Fibroblast of lung (primary cell): Measurements from ENCODE around the gene RNF31. TPM values are rescaled to one million over a fixed set of nuclear protein-coding genes. Genes with fewer than 3 reads are reported as not detected.
A peak's percentile ranks its signal among the peaks of the same experiment; 100 is the strongest.

Experiments used
- DNase-seq, 2 donors: peaks; one replicate each; pipeline versions ENCODE4 v3.0.0 to v3.0.0-alpha.2; 2010; ENCODE audit warnings: low read depth in 2 of 2
- H2AFZ ChIP-seq: 2 replicates; pipeline ENCODE4 v1.5.1; 2012; ENCODE audit warnings: low read length, control low read depth, inconsistent platforms
- H3K27ac ChIP-seq: 2 replicates; pipeline ENCODE4 v1.5.1; 2011; ENCODE audit warnings: low read length, control low read depth; ENCODE audit not compliant: insufficient read depth
- H3K27me3 ChIP-seq: 2 replicates; pipeline ENCODE4 v1.5.1; 2011; ENCODE audit warnings: mild to moderate bottlenecking, low read length; ENCODE audit not compliant: control insufficient read depth, insufficient read depth
- H3K36me3 ChIP-seq: 2 replicates; pipeline ENCODE4 v1.5.1; 2011; ENCODE audit warnings: low read length; ENCODE audit not compliant: control insufficient read depth, insufficient read depth
- H3K4me1 ChIP-seq: 2 replicates; pipeline ENCODE4 v1.5.1; 2011; ENCODE audit warnings: low read length; ENCODE audit not compliant: control insufficient read depth, insufficient read depth; ENCODE audit errors: extremely low read depth
- H3K4me2 ChIP-seq: 2 replicates; pipeline ENCODE4 v1.5.1; 2011; ENCODE audit warnings: low read length, control low read depth; ENCODE audit not compliant: insufficient read depth; ENCODE audit errors: extremely low read depth
- H3K4me3 ChIP-seq, 4 experiments: fragments of 200-600 bp in 1 of 4; sonication (generic) in 1 of 4; replicated peaks in 1 of 4; 2 replicates each; pipeline ENCODE4 v1.5.1; 2011 to 2016; ENCODE audit warnings: low read length in 4 of 4, low read depth in 3 of 4, mild to moderate bottlenecking in 3 of 4, control low read depth in 2 of 4, inconsistent platforms in 1 of 4, mixed read lengths in 1 of 4; ENCODE audit not compliant: insufficient read depth in 1 of 4; ENCODE audit errors: control extremely low read depth in 1 of 4
- H3K79me2 ChIP-seq: 2 replicates; pipeline ENCODE4 v1.5.1; 2012; ENCODE audit warnings: mild to moderate bottlenecking, low read length, inconsistent platforms; ENCODE audit not compliant: control insufficient read depth, insufficient read depth
- H3K9ac ChIP-seq: 2 replicates; pipeline ENCODE4 v1.5.1; 2011; ENCODE audit warnings: mild to moderate bottlenecking, low read length, control low read depth; ENCODE audit not compliant: insufficient read depth
- H3K9me3 ChIP-seq: 2 replicates; pipeline ENCODE4 v1.5.1; 2012; ENCODE audit warnings: low read depth, low read length; ENCODE audit not compliant: control insufficient read depth, insufficient read depth
- H4K20me1 ChIP-seq: 2 replicates; pipeline ENCODE4 v1.5.1; 2011; ENCODE audit warnings: low read length; ENCODE audit not compliant: control insufficient read depth, insufficient read depth; ENCODE audit errors: extremely low read depth
- CTCF ChIP-seq, 2 donors: IDR thresholded peaks in 1 of 2; conservative IDR thresholded peaks in 1 of 2; 1 replicate in 1 of 2; 2 replicates in 1 of 2; pipeline ENCODE4 v1.5.1; 2011 to 2012; ENCODE audit warnings: low read length in 2 of 2, control low read depth in 1 of 2, inconsistent platforms in 1 of 2, low read depth in 1 of 2, mild to moderate bottlenecking in 1 of 2
- EZH2 ChIP-seq: IDR thresholded peaks from 2 replicates; pipeline ENCODE4 v1.5.1; 2012; ENCODE audit warnings: low read length, control low read depth, mild to moderate bottlenecking; ENCODE audit errors: missing control alignments
- polyA plus RNA-seq, 2 donors: library from polyadenylated mRNA; depleted of rRNA in 1 of 2; stranded (reverse) in 1 of 2; unstranded in 1 of 2; fragments of >200 nt; gene quantifications; 2 replicates each; pipeline ENCODE4 v1.2.1, GENCODE V29; 2011 to 2012; ENCODE audit warnings: missing spikeins in 1 of 2
- total RNA-seq: library from RNA; depleted of rRNA; stranded (reverse); fragments of >200 nt; gene quantifications from 2 replicates; pipeline ENCODE4 v1.2.1, GENCODE V29; 2014

The RNF31 gene
- total and polyA plus RNA-seq, 2 donors (not counting 1 experiment from before 2014, with no cell fraction given) = 9.2 to 25.4 TPM

- no peak overlapping the region for H3K27ac ChIP-seq
- no peaks in the 10 kb centered on the region for H3K79me2 ChIP-seq
- H3K36me3 ChIP-seq = no peaks in the 10 kb centered on the region
- no peaks in the 10 kb centered on the region for H3K4me1 ChIP-seq
- H3K9me3 ChIP-seq = no peaks in the 10 kb centered on the region
- no peak overlapping the region for H3K9ac ChIP-seq
- TF ChIP-seq EZH2 = no peak
- no peak for TF ChIP-seq CTCF (conservative IDR thresholded peaks at IDR 0.05 in 1 of 2, IDR thresholded peaks at IDR 0.05 in 1 of 2; ENCODE audit: low read depth in 1 of 2, low read length in 2 of 2)
- no peak for DNase-seq
- H4K20me1 ChIP-seq = no peaks in the 10 kb centered on the region
- no peak overlapping the region for H3K4me3 ChIP-seq
- H3K27me3 ChIP-seq = no peaks in the 10 kb centered on the region
- H3K4me2 ChIP-seq = no peak overlapping the region
- H2AFZ ChIP-seq = no peak overlapping the region
Observed at GRCh38 chr14:24106672-24107271, 40.5 kb upstream of the RNF31 start.

- Histone ChIP-seq H3K9me3 (no peaks in the 10 kb centered on the region), H3K27ac (no peak overlapping the region), H3K27me3 (no peaks in the 10 kb centered on the region), H4K20me1 (no peaks in the 10 kb centered on the region), H3K4me3 (no peak overlapping the region), H3K79me2 (no peaks in the 10 kb centered on the region), H3K4me1 (peaks cover 2% of the 10 kb centered on the region), H3K36me3 (no peaks in the 10 kb centered on the region), H2AFZ (peak overlapping the region; percentile 47), H3K9ac (no peak overlapping the region), H3K4me2 (no peak overlapping the region)
- DNase-seq = no peak
- TF ChIP-seq EZH2 (no peak), CTCF (conservative IDR thresholded peaks at IDR 0.05 in 1 of 2, IDR thresholded peaks at IDR 0.05 in 1 of 2; ENCODE audit: low read depth in 1 of 2, low read length in 2 of 2) (no peak)
Observed at GRCh38 chr14:24108336-24108874, 38.9 kb upstream of the RNF31 start.

GRCh38 chr14:24110060-24110459 lies 37.2 kb upstream of the RNF31 start:
- H4K20me1 ChIP-seq = no peaks in the 10 kb centered on the region
- no peaks in the 10 kb centered on the region for H3K36me3 ChIP-seq
- no peak overlapping the region for H3K9ac ChIP-seq
- no peak overlapping the region for H3K4me2 ChIP-seq
- H3K4me1 ChIP-seq = peaks cover 5% of the 10 kb centered on the region
- H3K79me2 ChIP-seq = no peaks in the 10 kb centered on the region
- no peaks in the 10 kb centered on the region for H3K27me3 ChIP-seq
- H3K27ac ChIP-seq = no peak overlapping the region
- H3K4me3 ChIP-seq = no peak overlapping the region
- TF ChIP-seq CTCF (conservative IDR thresholded peaks at IDR 0.05 in 1 of 2, IDR thresholded peaks at IDR 0.05 in 1 of 2; ENCODE audit: low read depth in 1 of 2, low read length in 2 of 2) = no peak
- TF ChIP-seq EZH2 = no peak
- DNase-seq = no peak
- no peaks in the 10 kb centered on the region for H3K9me3 ChIP-seq
- H2AFZ ChIP-seq = no peak overlapping the region
